ENCODE results near the gene COL1A1.

COL1A1 gene

GRCh38 chr17:50187751-50188530 lies 13.5 kb downstream of the COL1A1 start:
- DNase-seq (ENCODE audit: low read depth in 2 of 2) = no peak

DNA sequence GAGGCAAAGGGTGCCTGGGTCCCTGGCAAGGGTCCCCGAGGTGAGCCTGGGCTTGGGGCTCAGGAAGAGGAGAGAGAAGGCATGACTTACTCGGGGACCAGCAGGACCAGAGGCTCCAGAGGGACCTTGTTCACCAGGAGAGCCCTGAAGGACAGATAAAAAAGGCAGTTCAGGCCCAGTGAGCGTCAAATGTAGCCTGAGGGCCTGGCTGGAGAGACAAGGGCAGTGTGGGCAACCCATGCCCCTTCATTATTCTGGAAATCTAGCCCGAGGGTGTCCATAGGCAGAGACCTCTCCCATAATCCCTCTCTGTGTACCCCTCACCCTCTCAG lies 14.1 kb downstream of the COL1A1 start:
- no peak for DNase-seq (ENCODE audit: low read depth in 2 of 2)

DNA sequence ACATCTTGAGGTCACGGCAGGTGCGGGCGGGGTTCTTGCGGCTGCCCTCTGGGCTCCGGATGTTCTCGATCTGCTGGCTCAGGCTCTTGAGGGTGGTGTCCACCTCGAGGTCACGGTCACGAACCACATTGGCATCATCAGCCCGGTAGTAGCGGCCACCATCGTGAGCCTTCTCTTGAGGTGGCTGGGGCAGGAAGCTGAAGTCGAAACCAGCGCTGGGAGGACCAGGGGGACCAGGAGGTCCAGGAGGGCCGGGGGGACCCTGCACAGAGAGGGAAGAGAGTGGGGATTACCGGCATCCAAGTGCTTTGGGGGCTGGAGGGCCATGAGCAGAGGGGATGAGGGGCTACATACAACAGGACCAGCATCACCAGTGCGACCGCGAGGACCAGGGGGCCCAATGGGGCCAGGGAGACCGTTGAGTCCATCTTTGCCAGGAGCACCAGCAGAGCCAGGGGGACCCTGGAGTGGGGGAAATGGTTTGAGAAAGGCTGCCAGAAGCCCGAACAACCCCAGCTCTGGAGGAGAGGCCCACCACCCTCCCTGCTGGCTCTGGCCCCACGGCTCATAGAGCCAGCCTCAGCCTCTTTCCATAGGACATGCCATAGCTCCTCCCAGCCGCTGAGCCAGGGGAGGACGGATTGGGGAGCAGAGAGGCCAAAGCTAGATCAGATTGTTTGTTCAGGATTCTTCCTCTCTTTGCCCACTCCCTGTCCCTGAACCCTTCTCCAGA lies 14.6 kb downstream of the COL1A1 start:
- DNase-seq (ENCODE audit: low read depth in 2 of 2) = no peak

DNA sequence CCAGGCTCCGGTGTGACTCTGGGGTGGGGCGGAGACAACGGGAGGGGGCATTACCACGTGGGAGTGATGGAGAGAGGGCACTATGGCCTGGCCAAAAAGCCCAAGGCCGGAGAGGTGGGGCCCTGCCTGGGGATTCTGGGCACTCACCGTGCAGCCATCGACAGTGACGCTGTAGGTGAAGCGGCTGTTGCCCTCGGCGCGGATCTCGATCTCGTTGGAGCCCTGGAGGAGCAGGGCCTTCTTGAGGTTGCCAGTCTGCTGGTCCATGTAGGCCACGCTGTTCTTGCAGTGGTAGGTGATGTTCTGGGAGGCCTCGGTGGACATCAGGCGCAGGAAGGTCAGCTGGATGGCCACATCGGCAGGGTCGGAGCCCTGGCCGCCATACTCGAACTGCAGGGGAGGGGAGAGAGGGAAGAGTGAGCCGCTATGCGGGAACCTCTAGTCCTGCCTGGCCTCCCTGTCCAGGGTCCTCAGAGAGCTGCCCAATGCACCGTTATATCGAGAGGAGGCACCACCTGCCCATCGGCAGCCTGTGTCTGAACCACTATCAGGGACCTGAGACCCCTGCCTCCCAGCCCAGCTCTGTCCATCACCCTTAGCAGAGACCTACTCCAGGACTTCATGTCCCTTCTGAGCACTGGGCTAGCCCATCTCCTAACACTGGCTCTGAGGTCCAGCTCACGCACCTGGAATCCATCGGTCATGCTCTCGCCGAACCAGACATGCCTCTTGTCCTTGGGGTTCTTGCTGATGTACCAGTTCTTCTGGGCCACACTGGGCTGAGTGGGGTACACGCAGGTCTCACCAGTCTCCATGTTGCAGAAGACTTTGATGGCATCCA lies 15.6 kb downstream of the COL1A1 start:
- no peak for DNase-seq (ENCODE audit: low read depth in 2 of 2)

DNA sequence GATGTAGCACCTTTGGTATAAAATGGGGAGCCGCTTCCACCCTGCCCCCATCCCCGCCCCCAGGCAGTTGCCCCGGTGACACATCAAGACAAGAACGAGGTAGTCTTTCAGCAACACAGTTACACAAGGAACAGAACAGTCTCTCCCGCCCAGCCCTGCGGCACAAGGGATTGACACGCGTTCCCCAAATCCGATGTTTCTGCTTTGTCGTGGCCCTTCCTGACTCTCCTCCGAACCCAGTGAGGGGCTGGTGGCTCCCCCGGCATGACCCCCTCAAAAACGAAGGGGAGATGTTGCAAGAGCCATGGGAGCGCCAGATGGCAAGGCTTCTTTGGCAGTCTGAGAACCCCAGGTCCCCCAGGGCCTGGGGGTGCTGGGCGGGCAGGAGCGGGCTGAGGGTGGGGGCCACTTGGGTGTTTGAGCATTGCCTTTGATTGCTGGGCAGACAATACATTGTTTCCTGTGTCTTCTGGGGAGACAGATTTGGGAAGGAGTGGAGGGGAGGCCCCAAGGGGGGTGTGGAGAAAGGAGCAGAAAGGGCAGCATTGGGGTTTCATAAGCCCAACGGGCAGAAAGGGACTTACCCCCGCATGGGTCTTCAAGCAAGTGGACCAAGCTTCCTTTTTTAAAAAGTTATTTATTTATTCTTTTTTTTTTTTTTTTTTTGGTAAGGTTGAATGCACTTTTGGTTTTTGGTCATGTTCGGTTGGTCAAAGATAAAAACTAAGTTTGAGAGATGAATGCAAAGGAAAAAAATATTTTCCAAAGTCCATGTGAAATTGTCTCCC lies 16.6 kb downstream of the COL1A1 start:
- no peak for DNase-seq (ENCODE audit: low read depth in 2 of 2)

DNA sequence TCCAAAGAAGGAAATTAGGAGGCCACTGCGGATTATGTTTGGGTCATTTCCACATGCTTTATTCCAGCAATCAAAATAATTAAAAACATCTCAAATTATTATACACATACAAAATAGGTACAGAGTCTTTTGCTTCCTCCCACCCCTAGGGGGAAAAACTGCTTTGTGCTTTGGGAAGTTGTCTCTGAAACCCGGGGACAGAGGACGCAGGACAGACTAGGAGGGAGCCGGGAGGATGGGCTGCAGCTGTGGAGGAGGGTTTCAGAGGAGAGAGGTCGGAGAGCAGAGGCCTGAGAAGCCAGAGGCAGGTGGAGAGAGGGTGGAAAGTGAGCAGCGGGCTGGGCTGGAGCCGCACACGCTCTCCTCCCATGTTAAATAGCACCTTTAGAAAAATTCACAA lies 17.4 kb downstream of the COL1A1 start:
- DNase-seq (ENCODE audit: low read depth in 2 of 2) = no peak

- no peak for DNase-seq (ENCODE audit: low read depth in 2 of 2)
Observed at GRCh38 chr17:50183421-50183994, 17.9 kb downstream of the COL1A1 start.

GRCh38 chr17:50182783-50183420 lies 18.5 kb downstream of the COL1A1 start:
- DNase-seq (ENCODE audit: low read depth in 2 of 2) = no peak

DNA sequence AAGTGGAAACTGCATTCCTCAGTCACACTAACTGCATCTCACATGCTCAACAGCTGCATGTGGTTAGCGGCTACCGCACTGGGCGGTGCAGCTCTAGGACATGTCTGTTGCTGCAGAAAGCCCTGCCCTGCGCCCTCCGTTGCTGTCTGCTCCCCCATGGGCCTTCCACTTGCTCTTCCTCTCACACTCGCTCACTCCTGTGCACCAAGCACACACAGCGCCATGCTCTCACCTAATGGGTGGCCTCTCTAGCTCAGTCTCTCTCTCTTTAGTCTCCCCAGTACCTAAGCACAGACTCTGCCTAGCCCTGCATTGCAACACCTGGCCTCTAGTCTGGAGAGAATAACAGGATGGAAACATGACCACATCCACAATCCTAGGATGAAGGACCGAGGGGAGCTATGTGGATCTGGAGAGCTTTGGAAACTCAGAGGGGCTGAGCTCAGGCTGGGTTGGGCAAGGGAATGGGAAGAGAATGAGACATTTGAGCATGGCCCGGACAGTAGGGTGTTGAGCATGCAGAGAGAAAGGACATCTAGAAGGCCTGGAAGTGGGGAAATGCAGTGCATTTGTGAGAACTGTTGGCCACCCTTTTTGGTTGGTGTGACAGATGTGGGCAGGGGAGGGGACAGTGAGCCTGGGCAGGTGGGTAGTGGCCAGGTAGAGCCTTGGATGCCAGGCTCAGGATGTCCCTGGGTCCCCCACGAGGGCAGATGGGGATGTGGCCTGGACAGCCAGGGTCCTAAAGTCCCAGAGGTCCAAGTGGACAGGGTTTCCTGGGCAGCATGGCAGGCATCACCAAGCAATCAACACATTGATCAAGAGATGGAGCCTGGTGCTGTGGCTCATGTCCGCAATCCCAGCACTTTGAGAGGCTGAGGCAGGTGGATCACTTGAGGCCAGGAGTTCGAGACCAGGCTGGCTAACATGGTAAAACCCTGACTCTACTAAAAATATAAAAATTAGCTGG lies 19.6 kb downstream of the COL1A1 start:
- no peak for DNase-seq (ENCODE audit: low read depth in 2 of 2)

DNA sequence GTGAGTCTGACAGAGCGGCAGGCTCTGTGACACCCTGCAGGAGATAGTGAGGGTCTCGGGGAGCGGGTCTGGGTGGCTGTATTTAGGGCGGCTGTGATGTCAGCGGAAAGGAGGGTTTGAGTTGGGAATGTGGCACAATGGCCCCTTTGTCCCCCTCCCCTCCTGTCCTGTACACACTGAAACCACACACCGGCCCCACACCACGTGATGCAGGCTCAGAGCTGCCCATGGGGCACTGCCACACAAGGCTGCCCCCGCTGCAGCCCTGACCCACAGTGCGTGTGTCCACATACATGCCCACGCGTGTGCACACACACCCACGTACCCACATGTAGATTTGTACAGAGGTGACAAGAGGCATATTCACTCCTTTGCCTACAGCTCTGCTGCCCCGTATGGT lies 20.3 kb downstream of the COL1A1 start:
- no peak for DNase-seq (ENCODE audit: low read depth in 2 of 2)

DNA sequence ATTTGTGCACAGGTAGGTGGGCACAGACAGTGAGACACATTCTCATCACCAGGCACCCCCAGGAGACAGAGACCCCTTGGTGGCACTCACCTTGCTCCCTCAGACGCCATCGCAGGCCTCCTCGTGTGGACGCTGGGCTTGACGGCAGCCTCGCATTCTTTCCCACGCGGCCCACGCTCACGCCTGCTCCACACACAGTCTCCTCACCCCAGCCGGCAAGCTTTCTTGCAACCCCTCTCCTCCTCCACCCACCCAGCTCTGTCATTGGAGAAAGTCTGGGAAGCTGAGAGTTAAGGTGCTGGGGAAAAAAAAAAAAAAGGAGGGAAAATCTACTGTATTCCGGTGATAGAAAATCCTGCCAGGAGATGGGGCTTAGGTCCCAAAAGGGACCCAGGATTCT lies 20.8 kb downstream of the COL1A1 start:
- no peak for DNase-seq (ENCODE audit: low read depth in 2 of 2)

GRCh38 chr17:50180111-50180510 lies 21.3 kb downstream of the COL1A1 start:
- no peak for DNase-seq (ENCODE audit: low read depth in 2 of 2)

DNA sequence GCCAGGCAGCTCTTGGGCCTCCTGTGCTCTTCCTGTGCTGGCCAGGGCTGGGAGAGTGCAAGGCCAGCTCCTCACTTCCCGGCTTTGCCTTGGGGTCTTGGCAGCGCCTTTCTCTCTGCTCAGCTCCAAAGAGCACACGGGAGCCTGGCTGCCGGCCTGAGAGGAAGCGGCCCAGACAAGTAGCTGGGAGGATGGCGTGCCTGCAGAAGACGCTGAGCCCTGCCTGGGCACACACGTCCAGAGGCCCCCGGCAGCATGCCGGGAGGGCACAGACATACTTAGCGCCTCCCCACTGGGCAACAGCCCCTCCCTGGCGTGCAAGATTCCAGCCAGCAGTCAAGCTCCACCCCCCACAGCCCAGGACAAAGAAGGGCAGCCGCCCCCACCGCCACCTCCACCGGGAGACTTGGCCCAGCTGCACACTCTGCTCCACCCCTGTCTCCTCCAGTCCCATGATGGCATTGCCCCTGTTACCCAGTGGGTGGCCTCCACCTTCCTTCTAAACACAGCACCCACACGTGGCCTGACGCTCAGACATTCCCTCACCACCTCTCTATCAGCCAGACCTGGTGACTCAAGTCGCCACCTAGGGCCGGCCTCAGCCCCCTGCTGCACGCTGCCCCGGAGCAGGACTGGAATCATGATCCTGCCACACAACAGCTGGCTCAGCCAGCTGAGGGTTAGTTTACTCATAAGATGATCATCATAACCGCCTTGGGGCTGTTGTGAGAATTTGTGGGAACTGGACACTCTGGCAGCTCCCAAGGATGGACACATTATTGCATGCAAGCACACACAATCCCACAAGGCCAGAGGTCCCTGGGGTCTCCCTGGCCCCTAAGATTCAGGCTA lies 23.2 kb downstream of the COL1A1 start:
- DNase-seq (ENCODE audit: low read depth in 2 of 2) = peak; percentile 28 to 29

DNA sequence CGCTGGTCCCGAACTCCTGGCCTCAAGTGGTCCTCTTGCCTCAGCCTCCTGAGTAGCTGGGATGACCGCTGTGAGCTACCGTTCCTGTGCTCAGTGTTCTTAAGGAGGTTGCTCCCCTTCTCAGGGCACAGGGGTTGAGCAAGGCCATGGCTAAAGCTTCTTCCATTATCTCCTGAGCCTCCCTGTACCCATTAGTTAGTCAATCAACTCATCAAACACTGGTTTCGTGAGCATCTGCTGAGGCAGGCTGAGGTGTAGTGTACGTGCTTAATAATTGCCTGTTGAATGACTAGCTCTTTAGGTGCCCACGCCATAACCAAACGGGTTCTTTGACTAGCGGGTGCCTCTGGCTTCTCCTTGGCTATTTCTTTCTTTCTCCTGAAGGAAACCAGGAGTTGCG lies 24.0 kb downstream of the COL1A1 start:
- DNase-seq (ENCODE audit: low read depth in 2 of 2) = no peak

DNA sequence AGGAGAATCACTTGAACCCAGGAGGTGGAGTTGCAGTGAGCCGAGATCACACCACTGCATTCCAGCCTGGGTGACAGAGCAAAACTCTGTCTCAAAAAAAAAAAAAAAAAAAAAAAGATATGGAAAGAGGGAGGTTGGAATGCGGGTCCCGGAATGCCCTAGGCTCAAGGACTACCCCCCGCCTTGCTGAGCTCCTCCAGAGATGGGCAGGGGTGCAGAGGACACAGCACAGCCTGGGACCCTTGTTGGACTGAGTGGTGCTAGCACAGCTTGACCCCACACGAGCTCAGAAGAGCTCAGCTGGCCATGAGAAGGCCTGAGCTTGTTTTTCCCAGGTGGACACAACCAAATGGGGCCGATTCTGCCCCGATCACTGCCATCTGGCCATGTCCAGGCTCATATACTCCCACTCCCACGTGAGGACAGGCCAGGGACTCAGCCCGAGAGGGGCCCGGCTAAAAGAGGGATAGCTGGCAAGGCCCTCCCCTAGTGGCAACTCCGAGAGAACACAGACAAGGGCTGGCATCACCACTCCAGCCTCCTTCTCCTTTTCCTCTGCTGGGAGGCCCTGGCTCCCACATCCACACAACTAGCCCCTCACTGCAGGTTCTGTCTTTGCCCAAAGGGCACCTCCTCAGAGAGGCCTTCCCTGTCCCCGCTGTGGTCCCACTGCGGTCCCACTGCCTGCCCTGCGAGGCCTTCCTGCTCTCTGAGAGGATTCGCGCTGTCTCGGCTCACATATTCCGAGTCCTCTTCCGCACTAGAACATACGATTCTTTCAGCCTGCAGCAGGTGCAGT lies 24.7 kb downstream of the COL1A1 start:
- no peak for DNase-seq (ENCODE audit: low read depth in 2 of 2)

GRCh38 chr17:50175035-50175807 lies 26.2 kb downstream of the COL1A1 start:
- DNase-seq (ENCODE audit: low read depth in 2 of 2) = no peak

DNA sequence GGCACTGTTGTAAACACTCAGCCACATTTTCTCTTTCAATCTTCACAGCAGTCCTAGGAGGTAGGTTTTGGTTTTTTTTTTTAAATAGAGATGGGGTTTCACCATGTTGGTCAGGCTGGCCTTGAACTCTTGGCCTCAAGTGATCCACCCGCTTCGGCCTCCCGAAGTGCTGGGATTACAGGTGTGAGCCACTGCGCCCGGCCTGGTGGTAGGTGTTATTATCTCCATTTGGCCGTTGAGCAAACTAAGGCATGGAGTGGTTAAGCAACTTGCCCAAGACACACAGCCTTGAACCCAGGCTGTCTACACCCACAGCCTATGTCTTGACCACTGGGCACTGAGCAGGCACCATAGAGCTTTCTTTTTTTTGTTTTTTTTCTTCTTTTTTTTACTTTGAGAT lies 27.0 kb downstream of the COL1A1 start:
- DNase-seq (ENCODE audit: low read depth in 2 of 2) = no peak

Data from stimulated activated CD8-positive, alpha-beta memory T cell treated with anti-CD3 and anti-CD28 coated beads, Interleukin-15, amount 100 ng/mL, for 48 hours (primary cell).